Neuronal stem cell (in vitro differentiated cells): Measurements from ENCODE around the gene ACAP2.
"Not testable (repeated sequence)": the region's sequence is repeated elsewhere in the genome, so short reads cannot be mapped to it uniquely, and the experiment has no call there.

Experiments used
- DNase-seq: peaks from one replicate; pipeline ENCODE4 v3.0.0-alpha.2; 2013; ENCODE audit warnings: low spot score
- H2AFZ ChIP-seq: one replicate; pipeline ENCODE4 v1.6.1; 2013; ENCODE audit warnings: mild to moderate bottlenecking, low read length, inconsistent platforms
- H2AK5ac ChIP-seq: 2 replicates; pipeline ENCODE4 v1.6.1; 2013; ENCODE audit warnings: low read depth, mild to moderate bottlenecking, inconsistent platforms, low read length, moderate library complexity, mixed read lengths
- H2BK120ac ChIP-seq: 2 replicates; pipeline ENCODE4 v1.6.1; 2013; ENCODE audit warnings: low read depth, mild to moderate bottlenecking, inconsistent platforms, low read length, moderate library complexity, mixed read lengths
- H2BK12ac ChIP-seq: one replicate; pipeline ENCODE4 v1.6.1; 2013; ENCODE audit warnings: low read length, inconsistent platforms
- H2BK15ac ChIP-seq: 2 replicates; pipeline ENCODE4 v1.6.1; 2013; ENCODE audit warnings: mild to moderate bottlenecking, low read length, inconsistent platforms, mixed read lengths
- H2BK5ac ChIP-seq: one replicate; pipeline ENCODE4 v1.6.1; 2013; ENCODE audit warnings: inconsistent platforms, mild to moderate bottlenecking, low read length, moderate library complexity
- H3K14ac ChIP-seq: one replicate; pipeline ENCODE4 v1.6.1; 2013; ENCODE audit warnings: low read length, inconsistent platforms
- H3K18ac ChIP-seq: 2 replicates; pipeline ENCODE4 v1.6.1; 2013; ENCODE audit warnings: low read length, inconsistent platforms
- H3K23ac ChIP-seq: 2 replicates; pipeline ENCODE4 v1.6.1; 2013; ENCODE audit warnings: low read depth, mild to moderate bottlenecking, mixed read lengths, low read length, inconsistent platforms; ENCODE audit not compliant: poor library complexity
- H3K27ac ChIP-seq: replicated peaks from 3 replicates; pipeline ENCODE4 v1.5.1; 2013; ENCODE audit warnings: low read length, inconsistent platforms
- H3K27me3 ChIP-seq, 3 experiments: 2 replicates each; pipeline ENCODE4 v1.6.1; 2013; ENCODE audit warnings: low read length in 3 of 3, mild to moderate bottlenecking in 2 of 3, inconsistent platforms in 1 of 3, low read depth in 1 of 3, mixed read lengths in 1 of 3, moderate library complexity in 1 of 3; ENCODE audit not compliant: control insufficient read depth in 3 of 3, insufficient read depth in 3 of 3
- H3K36me3 ChIP-seq, 2 donors: replicated peaks in 1 of 2; 2 replicates each; pipeline ENCODE4 v1.6.1; 2013; ENCODE audit warnings: low read length in 2 of 2; ENCODE audit not compliant: control insufficient read depth in 2 of 2, insufficient read depth in 2 of 2
- H3K4ac ChIP-seq: 2 replicates; pipeline ENCODE4 v1.6.1; 2013; ENCODE audit warnings: inconsistent platforms, mild to moderate bottlenecking, low read length, moderate library complexity
- H3K4me1 ChIP-seq, 2 donors: 1 replicate in 1 of 2; 2 replicates in 1 of 2; pipeline ENCODE4 v1.6.1; 2013; ENCODE audit warnings: low read length in 2 of 2, low read depth in 1 of 2; ENCODE audit not compliant: control insufficient read depth in 2 of 2, insufficient read depth in 1 of 2
- H3K4me2 ChIP-seq: one replicate; pipeline ENCODE4 v1.6.1; 2013; ENCODE audit warnings: mild to moderate bottlenecking, low read length, inconsistent platforms; ENCODE audit not compliant: insufficient read depth, poor library complexity, severe bottlenecking
- H3K4me3 ChIP-seq, 2 donors: 2 replicates each; pipeline ENCODE4 v1.5.1; 2013; ENCODE audit warnings: low read length in 2 of 2, mild to moderate bottlenecking in 2 of 2, inconsistent platforms in 1 of 2, moderate library complexity in 1 of 2
- H3K79me1 ChIP-seq: one replicate; pipeline ENCODE4 v1.6.1; 2013; ENCODE audit warnings: low read depth, mild to moderate bottlenecking, inconsistent platforms, low read length, moderate library complexity
- H3K9ac ChIP-seq: one replicate; pipeline ENCODE4 v1.6.1; 2013; ENCODE audit warnings: mild to moderate bottlenecking, low read depth, low read length, inconsistent platforms; ENCODE audit not compliant: poor library complexity
- H3K9me3 ChIP-seq, 2 donors: replicated peaks in 1 of 2; 2 replicates each; pipeline versions ENCODE3 to v1.6.1; 2013; ENCODE audit warnings: low read length in 2 of 2, mild to moderate bottlenecking in 2 of 2, inconsistent platforms in 1 of 2, low read depth in 1 of 2, mixed read lengths in 1 of 2, moderate library complexity in 1 of 2; ENCODE audit not compliant: control insufficient read depth in 2 of 2, insufficient read depth in 1 of 2
- H4K8ac ChIP-seq: one replicate; pipeline ENCODE4 v1.6.1; 2013; ENCODE audit warnings: low read depth, mild to moderate bottlenecking, inconsistent platforms, low read length, moderate library complexity
- H4K91ac ChIP-seq: one replicate; pipeline ENCODE4 v1.6.1; 2013; ENCODE audit warnings: low read length, low read depth, mild to moderate bottlenecking, inconsistent platforms; ENCODE audit not compliant: poor library complexity
- WGBS, 2 donors: extraction: QIAGEN DNeasy Blood & Tissue Kit; methylation state at CpG; one replicate each; pipeline ENCODE4 v1.1.7; 2013; ENCODE audit warnings: missing lambda C conversion rate in 2 of 2, mixed read lengths in 1 of 2; ENCODE audit not compliant: insufficient read length in 2 of 2, insufficient replicate concordance in 1 of 2; ENCODE audit errors: extremely low coverage in 2 of 2; 5-methylcytosine and 5-hydroxymethylcytosine counted together

ACAP2 gene

DNA sequence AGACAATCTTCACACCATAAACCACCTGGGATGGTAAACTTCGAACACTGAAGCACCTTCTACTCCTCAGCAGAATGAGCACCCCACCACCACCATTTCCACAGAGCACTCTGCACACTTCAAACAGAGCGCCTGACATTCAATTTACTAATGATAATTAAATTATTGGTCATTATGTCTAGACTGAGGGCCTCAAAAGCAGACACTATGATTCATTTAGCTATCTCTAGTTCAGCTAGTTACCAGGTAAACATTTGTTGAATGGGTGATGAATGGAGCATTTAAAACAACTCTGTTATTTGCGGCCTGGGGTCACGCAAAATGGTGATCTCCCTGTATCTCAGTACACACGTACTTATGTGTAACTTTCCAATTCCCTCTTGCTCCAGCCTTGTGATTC is 40.9 kb downstream of the ACAP2 start:
- no peaks in the 10 kb centered on the region for H3K36me3 ChIP-seq
- no peak overlapping the region for H3K14ac ChIP-seq
- no CpG with 5 or more reads among the region's 5 CpGs for WGBS, 2 donors
- H3K4me1 ChIP-seq: peaks cover 0 to 2% of the 10 kb centered on the region in 2 donors
- no peak overlapping the region for H4K8ac ChIP-seq
- no peak overlapping the region for H3K23ac ChIP-seq
- no peak overlapping the region for H2BK12ac ChIP-seq
- no peak overlapping the region for H2AK5ac ChIP-seq
- H3K4ac ChIP-seq: no peak overlapping the region
- no peak overlapping the region for H3K18ac ChIP-seq
- H3K9ac ChIP-seq: no peak overlapping the region
- no peaks in the 10 kb centered on the region for H3K27me3 ChIP-seq
- H4K91ac ChIP-seq: no peak overlapping the region
- DNase-seq: no peak
- H3K4me2 ChIP-seq: no peak overlapping the region
- H2BK120ac ChIP-seq: no peak overlapping the region
- H2BK15ac ChIP-seq: no peak overlapping the region
- H2BK5ac ChIP-seq: no peak overlapping the region
- H3K79me1 ChIP-seq: peaks cover 2% of the 10 kb centered on the region
- H3K27ac ChIP-seq: no peak overlapping the region
- H3K9me3 ChIP-seq: no peaks in the 10 kb centered on the region
- no peak overlapping the region for H3K4me3 ChIP-seq
- H2AFZ ChIP-seq: no peak overlapping the region

DNA sequence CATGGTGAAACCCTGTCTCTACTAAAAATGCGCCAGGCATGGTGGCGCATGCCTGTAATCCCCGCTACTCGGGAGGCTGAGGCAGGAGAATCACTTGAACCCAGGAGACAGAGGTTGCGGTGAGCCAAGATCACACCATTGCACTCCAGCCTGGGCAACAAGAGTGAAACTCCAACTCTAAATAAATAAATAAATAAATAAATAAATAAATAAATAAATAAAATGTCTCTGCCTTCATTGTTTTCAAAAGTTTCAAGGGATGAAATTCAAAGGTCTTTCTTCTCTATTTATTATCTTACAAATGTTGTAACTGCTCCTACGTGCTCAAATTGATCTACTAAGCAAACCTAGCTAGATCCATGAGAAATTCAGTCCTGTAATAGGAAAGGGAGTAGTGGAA is 44.4 kb downstream of the ACAP2 start:
- H3K9ac ChIP-seq, H3K36me3 ChIP-seq, H3K14ac ChIP-seq, H4K91ac ChIP-seq, H2BK12ac ChIP-seq, H3K79me1 ChIP-seq, H2BK120ac ChIP-seq, H3K9me3 ChIP-seq, H3K27me3 ChIP-seq, H3K23ac ChIP-seq, H2AK5ac ChIP-seq, H4K8ac ChIP-seq, H3K4me1 ChIP-seq, H2AFZ ChIP-seq, H2BK15ac ChIP-seq, H2BK5ac ChIP-seq, H3K4ac ChIP-seq, H3K4me2 ChIP-seq, H3K18ac ChIP-seq, H3K4me3 ChIP-seq, DNase-seq, H3K27ac ChIP-seq: not testable (repeated sequence)
- no CpG with 5 or more reads among the region's 6 CpGs for WGBS, 2 donors

DNA sequence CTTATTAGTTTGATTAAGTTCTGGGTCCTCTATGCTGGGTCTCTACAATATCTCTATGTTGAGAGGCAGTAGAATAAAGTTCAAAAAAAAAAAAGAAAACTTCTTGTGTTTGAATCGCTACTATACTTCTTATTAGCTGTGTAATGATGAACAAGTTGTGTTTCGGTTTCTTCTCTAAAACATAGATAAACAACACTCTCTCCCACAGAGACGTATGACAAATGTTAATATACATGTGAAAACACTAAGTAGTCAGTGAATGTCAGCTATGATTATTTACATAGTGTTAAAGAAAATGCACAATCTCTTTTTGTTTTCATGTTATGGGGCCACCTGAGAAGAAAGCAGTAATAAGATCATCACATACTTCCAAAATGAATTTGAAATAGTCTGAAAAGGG is 45.3 kb downstream of the ACAP2 start:
- H3K36me3 ChIP-seq: no peaks in the 10 kb centered on the region
- H3K79me1 ChIP-seq: peaks cover 5% of the 10 kb centered on the region
- no peak overlapping the region for H2BK5ac ChIP-seq
- no peak overlapping the region for H3K23ac ChIP-seq
- H3K4ac ChIP-seq: no peak overlapping the region
- DNase-seq: no peak
- peaks cover 0 to 2% of the 10 kb centered on the region in 2 donors for H3K4me1 ChIP-seq
- no peak overlapping the region for H3K18ac ChIP-seq
- H4K91ac ChIP-seq: no peak overlapping the region
- no peak overlapping the region for H2BK15ac ChIP-seq
- no peak overlapping the region for H2AFZ ChIP-seq
- no peak overlapping the region for H3K4me2 ChIP-seq
- no peak overlapping the region for H3K14ac ChIP-seq
- WGBS, 2 donors: no CpG with 5 or more reads among the region's 3 CpGs
- no peaks in the 10 kb centered on the region for H3K27me3 ChIP-seq
- no peak overlapping the region for H2AK5ac ChIP-seq
- H3K4me3 ChIP-seq: no peak overlapping the region
- H4K8ac ChIP-seq: no peak overlapping the region
- no peak overlapping the region for H2BK12ac ChIP-seq
- H3K9me3 ChIP-seq: no peaks in the 10 kb centered on the region
- H3K9ac ChIP-seq: no peak overlapping the region
- no peak overlapping the region for H3K27ac ChIP-seq
- no peak overlapping the region for H2BK120ac ChIP-seq

DNA sequence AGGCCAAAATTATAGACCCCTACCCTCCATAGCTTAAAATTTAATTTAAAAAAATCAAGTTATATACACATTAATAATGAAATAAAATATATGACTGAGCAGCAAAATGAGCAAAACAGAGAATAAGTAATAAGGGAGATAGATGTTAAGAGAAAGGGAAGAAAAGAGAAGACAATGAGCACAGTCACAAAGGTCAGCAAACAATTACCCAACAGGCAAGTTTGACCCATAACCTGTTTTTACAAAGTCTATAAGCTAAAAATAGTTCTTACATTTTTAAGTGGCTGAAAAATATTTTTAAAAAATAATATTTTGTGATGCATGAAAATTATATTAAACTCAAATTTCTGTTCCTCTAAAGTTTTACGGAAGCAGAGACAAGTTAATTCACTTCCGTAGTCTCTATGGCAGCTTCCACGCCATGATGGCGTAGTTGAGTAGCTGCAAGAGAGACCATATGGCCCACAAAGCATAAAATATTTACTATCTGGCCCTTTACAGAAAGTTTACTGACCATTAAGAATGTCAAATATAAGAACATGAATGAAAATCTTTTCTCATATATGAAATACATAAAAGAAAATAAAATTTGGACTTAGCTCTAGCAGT is 47.5 kb downstream of the ACAP2 start:
- Histone ChIP-seq H2BK12ac (no peak overlapping the region), H3K9me3 (no peaks in the 10 kb centered on the region), H2BK120ac (no peak overlapping the region), H3K4me3 (no peak overlapping the region), H3K4me2 (no peak overlapping the region), H3K4ac (no peak overlapping the region), H3K18ac (no peak overlapping the region), H2AK5ac (no peak overlapping the region), H3K27me3 (no peaks in the 10 kb centered on the region), H4K91ac (no peak overlapping the region), H3K23ac (no peak overlapping the region), H3K36me3 (peaks cover 0 to 5% of the 10 kb centered on the region in 2 donors), H2AFZ (no peak overlapping the region), H3K14ac (no peak overlapping the region), H2BK15ac (no peak overlapping the region), H3K27ac (no peak overlapping the region), H3K9ac (no peak overlapping the region), H3K4me1 (peaks cover 0 to 2% of the 10 kb centered on the region in 2 donors), H2BK5ac (no peak overlapping the region), H4K8ac (no peak overlapping the region), H3K79me1 (peaks cover 5% of the 10 kb centered on the region)
- no peak for DNase-seq
- no CpG with 5 or more reads among the region's 4 CpGs for WGBS, 2 donors
